ENCODE measurements around the gene BNIP5.

- TF ChIP-seq, protein P1, sequence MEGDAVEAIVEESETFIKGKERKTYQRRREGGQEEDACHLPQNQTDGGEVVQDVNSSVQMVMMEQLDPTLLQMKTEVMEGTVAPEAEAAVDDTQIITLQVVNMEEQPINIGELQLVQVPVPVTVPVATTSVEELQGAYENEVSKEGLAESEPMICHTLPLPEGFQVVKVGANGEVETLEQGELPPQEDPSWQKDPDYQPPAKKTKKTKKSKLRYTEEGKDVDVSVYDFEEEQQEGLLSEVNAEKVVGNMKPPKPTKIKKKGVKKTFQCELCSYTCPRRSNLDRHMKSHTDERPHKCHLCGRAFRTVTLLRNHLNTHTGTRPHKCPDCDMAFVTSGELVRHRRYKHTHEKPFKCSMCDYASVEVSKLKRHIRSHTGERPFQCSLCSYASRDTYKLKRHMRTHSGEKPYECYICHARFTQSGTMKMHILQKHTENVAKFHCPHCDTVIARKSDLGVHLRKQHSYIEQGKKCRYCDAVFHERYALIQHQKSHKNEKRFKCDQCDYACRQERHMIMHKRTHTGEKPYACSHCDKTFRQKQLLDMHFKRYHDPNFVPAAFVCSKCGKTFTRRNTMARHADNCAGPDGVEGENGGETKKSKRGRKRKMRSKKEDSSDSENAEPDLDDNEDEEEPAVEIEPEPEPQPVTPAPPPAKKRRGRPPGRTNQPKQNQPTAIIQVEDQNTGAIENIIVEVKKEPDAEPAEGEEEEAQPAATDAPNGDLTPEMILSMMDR (IDR thresholded peaks at IDR 0.05) = no peak
- TF ChIP-seq POLR2A (IDR thresholded peaks at IDR 0.05) = no peak
These were observed 6.5 kb upstream of the BNIP5 start for GRCh38 chr6:36343109-36343680.
